Measurements from ENCODE around the gene PLA1A.
"Not testable (repeated sequence)": the region's sequence is repeated elsewhere in the genome, so short reads cannot be mapped to it uniquely, and the experiment has no call there.

The PLA1A gene

DNA sequence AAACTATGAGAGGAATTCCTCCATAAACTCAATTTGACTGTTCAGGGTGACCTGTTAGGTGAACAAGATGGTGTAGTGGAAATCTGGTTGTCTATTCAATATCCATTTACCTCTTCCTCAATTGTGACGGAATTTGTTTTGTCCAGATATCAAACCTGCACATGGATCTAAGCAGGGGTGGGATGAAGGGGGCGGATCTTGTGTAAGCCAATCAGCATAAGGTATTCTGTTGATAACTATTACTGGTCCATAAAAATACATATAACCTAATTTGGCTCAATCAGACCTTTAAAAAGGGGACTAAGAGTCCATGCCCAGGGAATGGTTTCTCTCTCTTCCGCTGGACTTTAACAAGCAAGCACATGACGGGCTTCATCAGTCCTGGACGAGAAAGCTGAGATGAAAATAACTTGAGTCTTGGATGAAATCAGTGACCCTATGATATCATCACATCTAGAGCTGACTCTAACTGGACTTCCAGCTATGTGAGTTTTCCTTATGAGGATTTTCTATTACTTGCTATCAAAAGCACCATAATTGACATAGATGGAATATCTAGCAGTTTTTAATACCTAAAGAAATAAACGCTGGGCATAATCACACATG is 68.4 kb downstream of the PLA1A start:
- DNase-seq: no peak

DNA sequence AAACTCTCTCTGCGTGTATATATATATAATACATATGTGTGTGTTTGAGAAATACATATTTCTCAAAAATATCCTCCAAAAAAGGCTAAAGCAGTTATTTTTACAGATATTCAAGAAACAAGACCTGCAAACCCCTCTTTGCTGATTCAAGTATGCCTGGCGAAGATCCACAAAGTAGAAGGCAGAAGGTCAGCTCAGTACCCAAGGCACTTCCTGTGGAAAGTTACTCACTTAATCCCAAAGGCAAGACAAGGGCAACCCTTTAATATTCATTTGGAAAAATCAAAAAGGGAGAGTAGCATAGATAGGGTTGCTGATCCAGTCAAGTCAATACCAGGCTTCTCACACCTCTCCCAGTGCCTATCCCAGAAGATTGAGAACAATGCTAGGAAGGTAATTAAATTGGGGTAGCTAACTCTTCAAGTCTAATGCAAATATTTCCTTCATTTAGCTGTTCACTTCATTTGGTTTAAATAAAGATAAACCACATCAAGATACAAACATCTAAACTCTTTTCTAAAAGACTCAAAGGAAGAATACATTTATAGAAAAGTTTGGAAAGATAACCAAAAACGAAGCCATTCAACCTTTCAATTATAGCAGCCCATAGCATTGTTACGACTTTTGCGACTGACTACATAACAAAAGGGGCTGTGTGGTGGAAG is 72.4 kb downstream of the PLA1A start:
- DNase-seq: no peak

DNA sequence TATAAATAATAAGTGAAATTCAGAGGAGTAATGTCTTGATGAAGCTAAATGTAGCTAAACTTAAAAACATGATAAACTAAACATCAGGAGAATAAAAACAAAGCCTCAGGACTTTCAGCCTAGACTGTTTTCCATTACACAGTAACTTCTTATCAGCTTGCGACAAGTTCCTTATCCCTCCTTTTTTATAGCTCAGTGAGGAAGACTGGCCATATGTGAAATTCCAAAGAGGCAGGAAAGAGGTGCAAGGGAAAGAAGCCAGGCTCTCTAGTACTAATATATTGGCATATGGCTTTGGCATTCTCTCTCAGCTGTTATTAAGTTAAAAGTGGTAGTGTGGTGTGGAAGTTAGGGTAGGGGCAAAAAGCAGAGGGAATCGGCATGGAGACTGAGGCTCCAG is 75.1 kb downstream of the PLA1A start:
- no peak for DNase-seq

DNA sequence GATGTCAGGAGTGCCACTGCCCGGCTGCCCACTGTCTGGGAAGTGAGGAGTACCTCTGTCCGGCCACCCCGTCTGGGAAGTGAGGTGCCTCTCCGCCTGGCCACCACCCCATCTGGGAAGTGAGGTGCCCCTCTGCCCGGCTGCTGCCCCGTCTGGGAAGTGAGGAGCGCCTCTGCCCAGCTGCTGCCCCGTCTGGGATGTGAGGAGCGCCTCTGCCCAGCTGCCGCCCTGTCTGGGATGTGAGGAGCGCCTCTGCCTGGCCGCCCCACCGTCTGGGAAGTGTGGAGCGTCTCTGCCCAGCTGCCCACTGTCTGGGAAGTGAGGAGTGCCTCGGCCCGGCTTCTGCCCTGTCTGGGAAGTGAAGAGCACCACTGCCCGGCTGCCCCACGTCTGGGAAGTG is 76.2 kb downstream of the PLA1A start:
- no peak for DNase-seq

DNA sequence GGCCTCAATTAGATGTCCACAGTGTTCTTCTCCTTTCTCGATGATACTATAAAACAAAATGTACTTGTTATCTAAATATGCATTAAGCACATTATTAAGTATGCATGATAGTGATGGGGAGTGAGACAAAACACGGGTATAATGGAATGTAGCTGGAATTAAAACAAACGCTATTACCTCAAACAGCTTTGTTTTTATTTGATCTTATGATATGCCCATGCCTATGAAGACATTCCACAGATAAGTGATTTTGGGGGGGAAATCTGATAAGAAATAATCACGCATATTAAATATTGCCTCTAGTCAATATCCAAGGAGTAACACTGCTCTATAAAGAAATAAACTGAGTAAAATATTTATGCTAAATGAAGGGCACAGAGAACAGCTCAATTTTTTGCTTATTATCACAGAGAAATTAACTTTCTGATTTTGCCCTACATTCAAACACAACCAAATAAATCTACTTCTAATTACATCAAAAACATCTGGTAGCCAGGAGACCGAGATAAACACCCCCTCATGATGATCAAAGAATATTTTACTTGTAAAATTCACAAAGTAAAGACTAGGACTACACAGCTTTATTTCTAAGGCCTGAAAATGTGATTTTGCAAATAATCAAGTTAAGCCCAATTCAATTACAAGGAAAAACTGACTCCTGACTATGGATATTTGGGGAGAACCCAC is 77.6 kb downstream of the PLA1A start:
- no peak for DNase-seq

DNA sequence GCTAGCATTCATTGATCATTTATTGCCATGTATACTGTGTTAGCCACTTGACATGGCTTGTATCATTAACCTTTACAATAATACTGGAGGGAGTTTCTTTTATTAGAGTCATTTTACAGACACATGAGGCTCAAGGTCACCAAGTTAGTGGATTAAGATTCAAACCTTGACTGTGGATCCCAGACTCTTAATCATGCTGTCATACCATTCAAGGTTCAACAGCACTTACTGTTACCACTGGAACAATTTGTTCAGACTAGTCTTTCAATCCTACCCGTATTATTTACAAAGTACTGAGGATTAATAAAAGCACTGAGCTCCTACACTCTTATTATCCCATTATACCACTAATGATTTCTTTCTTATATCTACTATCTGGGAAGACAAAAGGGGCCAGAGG is 78.3 kb downstream of the PLA1A start:
- DNase-seq: no peak

GRCh38 chr3:119676771-119677640 is 79.3 kb downstream of the PLA1A start, which contains the start of gene COX17:
COX17 (minus strand) TSS chr3:119677406; CDS start chr3:119677310, 96 bp downstream.
- peak; percentile 93 for DNase-seq

DNA sequence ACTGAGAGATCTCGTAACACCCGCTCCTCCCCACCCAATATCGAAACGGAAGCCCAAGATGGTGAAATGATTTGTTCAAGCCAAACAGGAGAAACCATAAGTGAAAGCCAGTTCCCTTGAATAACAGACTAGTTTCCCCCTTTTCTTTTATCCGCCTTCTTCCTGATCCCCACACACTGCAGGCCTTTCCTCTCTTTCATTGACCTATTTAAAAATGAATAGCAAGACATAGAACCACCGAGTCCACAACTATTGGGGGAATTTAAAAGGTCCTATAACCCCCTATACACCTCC is 79.9 kb downstream of the PLA1A start:
- no peak for DNase-seq

DNA sequence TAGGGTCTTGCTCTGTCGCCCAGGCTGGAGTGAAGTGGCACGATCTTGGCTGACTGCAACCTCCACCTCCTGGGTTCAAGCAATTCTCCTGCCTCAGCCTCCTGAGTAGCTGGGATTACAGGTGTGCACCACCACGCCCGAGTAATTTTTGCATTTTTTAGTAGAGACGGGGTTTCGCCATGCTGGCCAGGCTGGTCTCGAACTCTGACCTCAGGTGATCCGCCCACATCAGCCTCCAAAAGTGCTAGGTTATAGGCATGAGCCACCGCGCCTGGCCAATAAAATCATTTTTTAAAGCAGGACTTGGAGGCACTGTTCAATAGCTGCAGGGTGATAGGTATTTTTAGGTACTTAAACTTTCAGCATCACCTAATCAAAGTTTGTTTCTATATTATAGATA is 80.5 kb downstream of the PLA1A start:
- not testable (repeated sequence) for DNase-seq
